Skeletal muscle tissue (tissue), 4 donors: ENCODE data around the gene UNC79. TPM values are rescaled to one million over a fixed set of nuclear protein-coding genes. Genes with fewer than 3 reads are reported as not detected.

Experiments
- H3K27ac ChIP-seq: one replicate; pipeline ENCODE4 v1.7.0; 2013; ENCODE audit warnings: mild to moderate bottlenecking, low read depth, low read length, inconsistent platforms
- H3K27me3 ChIP-seq, 3 donors: one replicate each; pipeline ENCODE4 v1.7.0; 2013; ENCODE audit warnings: low read length in 3 of 3; ENCODE audit not compliant: control insufficient read depth in 3 of 3, insufficient read depth in 3 of 3
- H3K36me3 ChIP-seq, 3 donors: one replicate each; pipeline ENCODE4 v1.7.0; 2013; ENCODE audit warnings: low read length in 3 of 3; ENCODE audit not compliant: control insufficient read depth in 3 of 3, insufficient read depth in 3 of 3
- H3K4me1 ChIP-seq, 3 donors: one replicate each; pipeline ENCODE4 v1.7.0; 2013; ENCODE audit warnings: low read length in 3 of 3, mild to moderate bottlenecking in 3 of 3; ENCODE audit not compliant: control insufficient read depth in 3 of 3, insufficient read depth in 3 of 3
- H3K4me3 ChIP-seq, 3 donors: one replicate each; pipeline ENCODE4 v1.7.0; 2013; ENCODE audit warnings: low read length in 3 of 3
- H3K9ac ChIP-seq, 3 donors: one replicate each; pipeline ENCODE4 v1.7.0; 2013; ENCODE audit warnings: low read length in 3 of 3, mild to moderate bottlenecking in 3 of 3, moderate library complexity in 2 of 3, low read depth in 1 of 3
- H3K9me3 ChIP-seq, 3 donors: one replicate each; pipeline ENCODE4 v1.7.0; 2013; ENCODE audit warnings: low read length in 3 of 3; ENCODE audit not compliant: control insufficient read depth in 3 of 3
- total RNA-seq: library from RNA; depleted of rRNA; stranded (reverse); fragments of >200 nt; gene quantifications from one replicate; pipeline ENCODE4 v1.2.3, GENCODE V29; 2014
- donor health status: Osteomylitis.

Gene UNC79
- total RNA-seq, 1 donor from 2014 or later, result under 0.01 TPM

GRCh38 chr14:93669632-93670031, 238.9 kb downstream of the UNC79 start:
- Histone ChIP-seq H3K9me3 (peaks cover 0 to 9% (median 0%) of the 10 kb centered on the region in 3 donors), H3K27me3 (no peaks in the 10 kb centered on the region), H3K27ac (no peak overlapping the region), H3K9ac (no peak overlapping the region), H3K4me1 (peaks cover 0 to 5% (median 0%) of the 10 kb centered on the region in 3 donors), H3K4me3 (no peak overlapping the region), H3K36me3 (no peaks in the 10 kb centered on the region)

- Histone ChIP-seq H3K27me3 (no peaks in the 10 kb centered on the region), H3K4me3 (no peak overlapping the region), H3K9ac (no peak overlapping the region), H3K27ac (no peak overlapping the region), H3K9me3 (no peaks in the 10 kb centered on the region), H3K4me1 (peaks cover 0 to 5% (median 0%) of the 10 kb centered on the region in 3 donors), H3K36me3 (no peaks in the 10 kb centered on the region)
These were observed 243.6 kb downstream of the UNC79 start for GRCh38 chr14:93674343-93674742.

- Histone ChIP-seq H3K4me1 (peaks cover 0 to 5% (median 0%) of the 10 kb centered on the region in 3 donors), H3K27me3 (no peaks in the 10 kb centered on the region), H3K9me3 (no peaks in the 10 kb centered on the region), H3K27ac (no peak overlapping the region), H3K4me3 (no peak overlapping the region), H3K36me3 (no peaks in the 10 kb centered on the region), H3K9ac (no peak overlapping the region)
These were observed 244.9 kb downstream of the UNC79 start for GRCh38 chr14:93675651-93676050.

- no peak overlapping the region for H3K27ac ChIP-seq
- H3K36me3 ChIP-seq, result no peaks in the 10 kb centered on the region
- peaks cover 0 to 5% (median 0%) of the 10 kb centered on the region in 3 donors for H3K4me1 ChIP-seq
- no peaks in the 10 kb centered on the region for H3K9me3 ChIP-seq
- no peak overlapping the region for H3K9ac ChIP-seq
- H3K4me3 ChIP-seq, result no peak overlapping the region
- no peaks in the 10 kb centered on the region for H3K27me3 ChIP-seq
These were observed 245.7 kb downstream of the UNC79 start for GRCh38 chr14:93676416-93676958.

GRCh38 chr14:93682459-93682858, 251.7 kb downstream of the UNC79 start:
- Histone ChIP-seq H3K27me3 (no peaks in the 10 kb centered on the region), H3K27ac (no peak overlapping the region), H3K9ac (no peak overlapping the region), H3K4me3 (no peak overlapping the region), H3K36me3 (no peaks in the 10 kb centered on the region), H3K4me1 (no peaks in the 10 kb centered on the region), H3K9me3 (no peaks in the 10 kb centered on the region)

- H3K36me3 ChIP-seq, result no peaks in the 10 kb centered on the region
- no peaks in the 10 kb centered on the region for H3K4me1 ChIP-seq
- H3K9me3 ChIP-seq, result no peaks in the 10 kb centered on the region
- H3K9ac ChIP-seq, result no peak overlapping the region
- no peaks in the 10 kb centered on the region for H3K27me3 ChIP-seq
- H3K4me3 ChIP-seq, result no peak overlapping the region
- no peak overlapping the region for H3K27ac ChIP-seq
These were observed 252.5 kb downstream of the UNC79 start for GRCh38 chr14:93683226-93683625.

- Histone ChIP-seq H3K4me1 (no peaks in the 10 kb centered on the region), H3K27me3 (no peaks in the 10 kb centered on the region), H3K9ac (no peak overlapping the region), H3K36me3 (no peaks in the 10 kb centered on the region), H3K27ac (no peak overlapping the region), H3K9me3 (no peaks in the 10 kb centered on the region), H3K4me3 (no peak overlapping the region)
These were observed 254.6 kb downstream of the UNC79 start for GRCh38 chr14:93685121-93685895.

- H3K4me1 ChIP-seq, result no peaks in the 10 kb centered on the region
- H3K9ac ChIP-seq, result no peak overlapping the region
- no peaks in the 10 kb centered on the region for H3K36me3 ChIP-seq
- H3K27me3 ChIP-seq, result no peaks in the 10 kb centered on the region
- H3K4me3 ChIP-seq, result no peak overlapping the region
- H3K9me3 ChIP-seq, result no peaks in the 10 kb centered on the region
- H3K27ac ChIP-seq, result no peak overlapping the region
These were observed 255.5 kb downstream of the UNC79 start for GRCh38 chr14:93686268-93686667.

- no peaks in the 10 kb centered on the region for H3K9me3 ChIP-seq
These were observed 257.5 kb downstream of the UNC79 start for GRCh38 chr14:93688239-93688666.

GRCh38 chr14:93688820-93689219, 258.1 kb downstream of the UNC79 start:
- no peaks in the 10 kb centered on the region for H3K36me3 ChIP-seq
- no peak overlapping the region for H3K9ac ChIP-seq
- no peak overlapping the region for H3K4me3 ChIP-seq
- H3K9me3 ChIP-seq, result no peaks in the 10 kb centered on the region
- no peaks in the 10 kb centered on the region for H3K27me3 ChIP-seq
- H3K4me1 ChIP-seq, result no peaks in the 10 kb centered on the region
- no peak overlapping the region for H3K27ac ChIP-seq

More at GRCh38 chr14:93688239-93688666, 257.5 kb downstream of the UNC79 start:
- no peak overlapping the region for H3K4me3 ChIP-seq
- no peaks in the 10 kb centered on the region for H3K4me1 ChIP-seq
- no peaks in the 10 kb centered on the region for H3K36me3 ChIP-seq
- H3K9ac ChIP-seq, result no peak overlapping the region
- no peaks in the 10 kb centered on the region for H3K27me3 ChIP-seq
- no peak overlapping the region for H3K27ac ChIP-seq
